Measurements from ENCODE around the gene MCEMP1.

- no peak for TF ChIP-seq POLR2AphosphoS5 (IDR thresholded peaks at IDR 0.05; ENCODE audit: low read depth, low read length)
- no peak for TF ChIP-seq POLR2A (IDR thresholded peaks at IDR 0.05; ENCODE audit: low read depth, low read length)
- TF ChIP-seq TAF1 (IDR thresholded peaks at IDR 0.05; ENCODE audit: low read depth, low read length): no peak
- TF ChIP-seq SPI1 (IDR thresholded peaks at IDR 0.05; ENCODE audit: low read depth, low read length): no peak
- no peak for TF ChIP-seq PAX5 (IDR thresholded peaks at IDR 0.05; ENCODE audit: insufficient read depth, low read length, severe bottlenecking)
- no peak for TF ChIP-seq POU2F2 (IDR thresholded peaks at IDR 0.05; ENCODE audit: low read depth, low read length)
These were observed 33.9 kb upstream of the MCEMP1 start for GRCh38 chr19:7643031-7643415.
